GM19328 (cell line): ENCODE measurements around the gene SPATA2.
"Not testable (repeated sequence)": the region's sequence is repeated elsewhere in the genome, so short reads cannot be mapped to it uniquely, and the experiment has no call there.

ENCODE experiments used
- ATAC-seq: cut with Tn5 transposase; IDR thresholded peaks from one replicate; pipeline ENCODE4 v1.9.1; 2021; ENCODE audit warnings: mild to moderate bottlenecking, moderate library complexity; ENCODE audit not compliant: unreplicated experiment

SPATA2 gene

DNA sequence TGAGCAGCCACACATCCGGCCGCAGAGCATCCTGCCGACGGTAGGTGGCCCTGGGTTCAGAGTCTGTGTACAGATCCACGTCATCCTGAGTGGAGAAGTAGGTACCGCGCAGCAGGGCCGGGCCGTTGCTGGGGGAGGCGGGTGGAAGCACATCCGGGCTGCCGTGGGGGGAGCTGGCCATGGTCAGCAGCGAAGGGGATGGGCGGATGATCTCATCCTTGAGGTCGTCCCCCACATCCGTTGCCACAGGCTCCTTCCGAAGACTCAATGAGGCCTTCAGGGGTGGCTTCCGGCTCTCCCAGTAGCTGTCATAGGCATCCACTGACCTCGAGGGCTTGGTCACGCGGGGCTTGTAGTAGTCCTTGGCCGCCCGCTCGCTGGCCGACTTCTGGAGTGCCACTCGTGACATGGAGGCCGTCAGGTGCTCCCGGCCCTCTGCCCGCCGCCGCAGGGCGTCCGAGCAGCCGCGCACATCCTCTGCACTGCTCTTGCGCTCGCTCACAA lies 9.2 kb downstream of the SPATA2 start:
- ATAC-seq = no peak

DNA sequence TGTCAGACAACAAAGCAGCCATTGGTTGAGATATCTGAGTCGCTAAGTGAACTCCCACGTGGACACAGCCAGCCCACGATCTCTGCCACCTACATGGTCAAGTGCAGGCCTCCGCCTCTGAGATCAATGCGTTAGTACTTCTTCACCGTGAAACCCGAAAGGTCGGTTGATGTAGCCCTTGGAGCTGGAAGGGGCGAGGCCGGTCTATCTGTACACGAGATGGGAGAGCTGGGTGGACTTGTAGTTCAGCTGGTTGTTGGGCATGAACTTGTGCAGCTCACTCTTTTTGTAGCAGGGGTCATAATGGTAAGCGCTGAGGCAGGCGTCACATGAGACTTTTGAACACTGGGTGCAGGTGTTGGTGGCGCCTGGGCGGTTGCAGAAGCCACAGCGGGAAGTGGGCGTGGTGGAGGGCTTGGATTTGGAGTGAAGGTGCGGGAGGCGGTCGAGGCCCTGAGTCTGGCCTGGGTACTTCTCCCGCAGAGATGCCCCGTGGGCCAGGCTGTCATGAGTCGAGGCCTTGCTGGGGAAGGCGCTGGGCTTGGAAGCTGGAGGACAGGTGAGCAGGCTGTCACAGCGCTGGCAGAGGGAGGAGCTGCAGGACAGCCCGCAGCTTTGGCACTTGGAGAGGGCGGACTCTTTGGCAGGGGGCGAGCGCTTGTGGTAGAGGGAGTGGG lies 9.8 kb downstream of the SPATA2 start:
- ATAC-seq = no peak

DNA sequence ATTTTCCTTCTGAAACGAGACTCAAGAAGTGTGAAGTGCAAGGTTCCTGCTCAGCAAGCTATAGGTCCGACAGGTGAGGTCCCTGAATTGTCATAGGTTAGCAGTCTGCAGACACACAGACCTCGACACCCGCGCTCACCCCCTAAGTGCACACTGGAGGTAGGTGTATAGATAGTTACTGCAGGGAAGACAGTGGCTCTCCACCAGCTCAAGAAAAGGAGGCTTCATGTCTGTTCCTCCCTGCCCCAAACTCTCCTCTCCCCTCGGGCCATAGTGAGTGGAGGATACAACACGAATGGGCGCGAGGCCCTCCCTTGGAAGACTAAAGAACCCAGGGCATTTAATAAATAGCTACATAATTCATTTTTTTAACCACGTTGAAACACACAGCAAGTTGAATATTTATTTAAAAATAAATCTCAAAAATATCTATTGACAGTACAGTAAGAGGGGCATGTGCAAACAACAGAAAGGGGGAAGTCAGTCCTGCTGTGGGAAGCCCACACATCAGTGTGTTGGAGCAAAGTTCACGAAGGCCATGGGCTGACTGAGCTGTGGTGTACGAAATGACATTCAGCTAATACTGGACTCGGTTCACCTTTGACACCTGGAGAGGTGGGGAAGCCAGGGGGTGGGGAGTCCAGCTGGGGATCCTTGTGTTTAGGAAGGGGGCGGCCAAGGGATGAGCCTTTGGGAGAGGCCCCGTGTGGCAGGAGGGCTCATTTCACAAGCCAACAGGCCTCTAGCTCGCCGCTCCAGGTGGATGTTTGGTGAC lies 10.7 kb downstream of the SPATA2 start:
- no peak for ATAC-seq

DNA sequence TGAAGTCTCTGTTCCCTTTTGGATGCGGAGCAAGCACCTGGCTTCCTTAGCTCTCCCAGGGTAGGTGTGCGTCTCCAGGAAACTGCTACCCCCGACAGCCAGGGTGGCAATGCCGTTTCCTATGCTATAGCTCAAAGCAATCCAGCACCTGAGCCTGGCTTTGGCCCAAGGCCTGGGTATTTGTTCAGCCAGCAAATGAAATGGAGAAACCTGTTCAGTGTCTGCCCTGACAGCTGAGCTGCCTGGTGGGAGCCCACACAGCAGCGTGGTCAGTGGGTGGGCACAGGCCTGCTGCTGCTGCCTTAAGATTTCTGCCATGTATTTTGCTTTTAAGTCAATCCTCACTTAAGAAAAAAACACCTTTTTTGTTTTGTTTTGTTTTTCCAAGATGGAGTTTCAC lies 13.7 kb downstream of the SPATA2 start:
- no peak for ATAC-seq

DNA sequence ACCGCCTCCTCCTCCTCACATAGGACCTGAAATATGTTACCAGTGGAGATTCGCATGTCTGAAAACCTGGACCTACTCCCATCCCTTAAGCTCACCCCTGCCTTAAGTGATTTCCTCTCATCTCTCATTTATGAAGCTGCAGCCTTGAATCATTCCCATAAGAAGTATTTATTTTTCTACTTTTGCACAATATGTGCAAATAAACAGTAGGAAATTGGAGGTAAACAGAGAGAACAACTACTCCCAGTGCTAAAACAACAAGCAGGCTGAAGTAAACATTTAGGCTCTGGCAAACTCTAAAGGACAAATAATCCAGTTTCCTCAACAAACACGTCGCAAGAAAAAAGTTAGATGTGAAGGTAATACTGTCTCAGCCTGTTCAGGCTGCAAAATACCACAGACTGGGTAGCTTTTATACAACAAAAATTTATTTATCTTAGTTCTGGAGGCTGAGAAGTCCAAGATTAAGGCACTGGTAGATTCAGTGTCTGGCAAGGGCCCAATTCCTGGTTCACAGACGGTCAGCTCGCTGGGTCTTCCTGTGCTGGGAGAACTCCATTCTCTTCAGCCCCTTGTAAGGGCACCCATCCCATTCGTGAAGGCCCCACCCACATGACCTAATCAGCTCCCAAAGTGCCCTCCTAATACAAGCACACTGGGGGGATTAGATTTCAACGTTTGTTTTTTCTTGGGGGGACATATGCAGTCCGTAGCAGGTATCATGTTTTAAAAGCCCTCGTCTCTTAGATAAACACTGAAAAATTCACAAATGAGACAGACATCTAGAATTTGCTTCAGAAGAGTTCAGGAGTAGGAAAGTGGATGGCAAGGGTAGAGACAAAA lies 15.6 kb downstream of the SPATA2 start:
- ATAC-seq = no peak

DNA sequence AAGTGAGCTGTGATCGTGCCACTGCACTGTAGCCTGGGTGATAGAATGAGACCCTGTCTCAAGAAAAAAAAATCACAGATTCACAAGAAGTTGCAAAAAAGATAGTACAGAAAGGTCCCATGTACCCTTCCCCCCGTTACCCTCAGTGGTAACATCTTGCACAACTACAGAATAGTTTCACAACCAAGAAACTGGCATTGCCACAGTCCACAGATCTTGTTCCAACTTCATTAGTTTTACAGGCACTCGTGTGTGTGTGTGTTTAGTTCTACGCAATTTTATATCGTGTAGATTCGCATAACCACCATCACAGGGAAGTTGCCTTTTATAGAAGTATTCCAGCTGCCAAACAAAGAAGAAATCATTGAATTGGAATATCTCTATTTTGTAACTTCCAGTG lies 19.1 kb downstream of the SPATA2 start:
- no peak for ATAC-seq

DNA sequence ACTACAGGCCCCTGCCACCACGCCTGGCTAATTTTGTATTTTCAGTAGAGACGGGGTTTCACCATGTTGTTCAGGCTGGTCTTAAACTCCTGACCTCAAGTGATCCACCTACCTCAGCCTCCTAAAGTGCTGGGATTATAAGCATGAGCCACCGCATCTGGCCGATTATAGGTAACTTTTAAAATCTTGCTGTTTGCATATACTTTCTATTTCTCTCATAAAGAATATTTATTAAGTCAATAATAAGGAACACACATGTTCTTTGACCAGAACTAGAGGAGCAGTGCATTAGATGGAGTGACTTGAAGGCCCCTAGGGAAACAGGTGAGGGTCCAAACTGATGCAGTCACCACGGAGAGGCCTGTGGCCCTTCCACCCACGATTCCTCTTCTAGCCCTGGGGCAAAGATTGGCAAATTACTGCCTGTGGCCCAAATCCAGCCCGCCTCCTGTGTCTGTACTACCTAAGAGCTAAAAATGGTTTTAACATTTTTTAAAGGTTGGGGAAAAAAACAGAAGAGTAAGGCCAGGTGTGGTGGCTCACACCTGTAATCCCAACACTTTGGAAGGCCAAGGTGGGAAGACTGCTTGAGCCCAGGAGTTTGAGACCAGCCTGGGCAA lies 19.7 kb downstream of the SPATA2 start:
- not testable (repeated sequence) for ATAC-seq

DNA sequence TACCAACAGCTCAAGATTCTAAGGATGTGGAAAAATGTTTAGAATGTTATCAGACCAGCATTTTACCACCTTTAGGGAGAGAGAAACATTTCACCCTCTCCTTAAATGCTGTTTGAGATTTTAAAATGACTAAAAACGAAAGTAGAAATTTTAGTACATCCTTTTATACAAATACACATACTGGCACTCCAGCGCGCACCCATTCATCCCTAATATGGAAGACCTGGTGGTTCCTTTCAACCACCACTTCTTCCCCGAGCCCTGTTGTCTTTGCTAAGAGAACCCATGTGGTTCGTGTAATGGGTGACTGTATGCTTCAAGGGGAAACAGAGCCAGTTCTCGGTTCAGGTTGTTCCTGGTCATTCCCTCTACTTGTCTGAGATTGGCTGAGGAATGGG lies 21.3 kb downstream of the SPATA2 start:
- no peak for ATAC-seq

DNA sequence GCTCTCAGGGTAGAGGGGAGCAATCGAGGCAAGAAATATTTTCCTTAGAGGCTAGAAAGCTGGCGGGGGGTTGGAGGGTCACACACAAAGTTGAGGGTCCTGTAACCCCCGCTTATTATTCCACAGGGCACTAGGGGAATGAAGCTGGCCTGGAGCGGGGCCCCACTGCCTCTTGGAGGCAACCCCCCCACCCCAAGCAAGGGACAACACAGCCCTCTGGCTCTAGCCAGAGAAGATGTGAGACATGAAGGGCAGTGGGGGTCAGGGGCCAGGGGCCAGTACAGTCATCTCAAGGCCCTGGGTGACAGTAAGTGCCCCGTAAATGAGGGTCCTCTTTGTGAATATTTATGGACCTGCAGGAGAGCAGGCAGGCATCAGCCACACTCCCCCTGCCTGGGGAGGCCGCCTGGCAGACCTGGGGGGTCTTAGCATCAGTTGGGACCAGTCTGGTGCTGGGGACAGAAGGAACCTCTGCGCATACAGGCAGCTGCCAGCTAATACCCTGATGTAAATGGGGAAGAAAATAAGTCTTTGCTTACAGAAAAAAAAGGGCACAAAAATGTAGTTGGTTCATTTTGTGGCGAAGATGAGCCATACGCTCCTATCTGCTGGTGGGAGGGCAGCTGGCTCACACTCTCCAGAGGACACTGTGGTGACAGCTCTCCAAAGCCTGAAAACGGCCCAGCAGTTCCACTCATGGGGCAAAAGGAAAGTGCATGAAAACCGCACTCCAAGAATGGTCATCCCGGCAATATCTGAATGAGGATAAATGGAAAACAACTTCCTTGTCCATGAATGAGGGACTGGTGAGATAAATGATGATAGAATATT lies 21.9 kb downstream of the SPATA2 start:
- ATAC-seq = no peak

DNA sequence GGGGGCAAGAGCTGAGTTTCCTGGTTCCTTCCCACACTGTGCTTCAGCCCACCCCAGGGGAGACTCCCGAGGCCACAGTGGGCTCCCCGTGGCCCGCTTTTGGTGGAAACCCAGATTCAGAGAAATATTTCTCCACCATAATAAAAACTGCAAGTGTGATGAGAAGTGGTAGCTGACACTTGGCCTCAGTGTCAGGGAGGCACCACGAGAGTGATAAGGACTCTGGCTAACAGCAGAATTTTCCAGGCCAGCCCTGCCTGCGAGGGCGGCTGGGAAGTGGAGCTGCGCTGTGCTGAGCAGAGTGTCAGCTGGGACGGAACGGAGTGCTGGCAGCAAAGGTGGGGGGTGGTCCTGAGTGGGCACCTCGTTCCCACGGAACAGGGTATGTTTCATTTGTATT lies 22.5 kb downstream of the SPATA2 start:
- ATAC-seq = no peak

DNA sequence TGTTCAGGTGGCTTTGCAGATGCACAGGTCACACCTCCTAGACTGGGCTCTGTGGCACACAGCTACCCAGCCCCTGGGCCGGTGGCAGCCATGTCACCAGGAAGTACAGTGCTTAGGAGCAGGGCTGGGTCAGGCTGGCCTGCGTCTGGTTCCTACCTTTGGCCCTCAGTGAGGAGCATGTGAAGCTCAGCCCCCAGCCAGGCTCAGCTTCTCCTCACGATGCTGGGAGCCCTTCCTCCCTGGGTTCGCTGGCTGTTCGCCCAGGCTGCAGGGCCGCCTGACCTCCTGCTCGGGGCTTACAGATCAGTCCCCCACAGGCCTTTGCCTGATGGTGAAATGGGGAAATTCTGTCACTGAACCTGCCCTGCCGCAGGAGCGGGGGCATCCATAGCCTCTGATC lies 23.1 kb downstream of the SPATA2 start:
- no peak for ATAC-seq

DNA sequence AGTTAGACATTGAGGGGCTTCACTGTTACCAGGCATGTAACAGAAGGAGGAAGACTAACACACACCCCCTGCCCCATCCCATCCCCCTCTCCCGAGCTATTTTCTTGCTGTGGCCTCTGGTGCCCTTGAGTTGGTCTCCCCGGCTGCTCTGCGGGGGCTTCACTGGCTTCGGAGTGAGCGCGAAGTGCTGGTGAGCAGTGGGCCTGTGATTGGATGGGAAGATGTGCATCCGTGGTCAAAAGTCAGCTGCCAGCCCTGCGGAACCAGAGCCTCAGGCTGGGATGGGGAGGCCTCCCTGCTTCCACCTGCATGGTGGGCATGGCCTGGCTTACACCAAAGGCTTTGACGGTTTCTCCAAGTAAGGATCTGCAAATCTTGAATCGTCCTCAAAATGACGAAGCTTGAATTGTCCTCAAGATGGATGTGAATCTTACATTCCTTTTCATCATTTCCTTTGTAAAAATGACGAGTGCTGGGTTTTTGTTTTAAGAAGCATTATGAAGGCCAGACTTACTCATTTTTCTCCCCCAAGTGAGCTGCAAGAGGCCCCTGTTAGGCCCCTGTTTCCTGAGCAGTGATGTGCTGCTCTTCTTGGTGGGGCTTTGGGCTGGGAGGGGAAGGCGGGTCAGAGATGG lies 23.7 kb downstream of the SPATA2 start:
- no peak for ATAC-seq

DNA sequence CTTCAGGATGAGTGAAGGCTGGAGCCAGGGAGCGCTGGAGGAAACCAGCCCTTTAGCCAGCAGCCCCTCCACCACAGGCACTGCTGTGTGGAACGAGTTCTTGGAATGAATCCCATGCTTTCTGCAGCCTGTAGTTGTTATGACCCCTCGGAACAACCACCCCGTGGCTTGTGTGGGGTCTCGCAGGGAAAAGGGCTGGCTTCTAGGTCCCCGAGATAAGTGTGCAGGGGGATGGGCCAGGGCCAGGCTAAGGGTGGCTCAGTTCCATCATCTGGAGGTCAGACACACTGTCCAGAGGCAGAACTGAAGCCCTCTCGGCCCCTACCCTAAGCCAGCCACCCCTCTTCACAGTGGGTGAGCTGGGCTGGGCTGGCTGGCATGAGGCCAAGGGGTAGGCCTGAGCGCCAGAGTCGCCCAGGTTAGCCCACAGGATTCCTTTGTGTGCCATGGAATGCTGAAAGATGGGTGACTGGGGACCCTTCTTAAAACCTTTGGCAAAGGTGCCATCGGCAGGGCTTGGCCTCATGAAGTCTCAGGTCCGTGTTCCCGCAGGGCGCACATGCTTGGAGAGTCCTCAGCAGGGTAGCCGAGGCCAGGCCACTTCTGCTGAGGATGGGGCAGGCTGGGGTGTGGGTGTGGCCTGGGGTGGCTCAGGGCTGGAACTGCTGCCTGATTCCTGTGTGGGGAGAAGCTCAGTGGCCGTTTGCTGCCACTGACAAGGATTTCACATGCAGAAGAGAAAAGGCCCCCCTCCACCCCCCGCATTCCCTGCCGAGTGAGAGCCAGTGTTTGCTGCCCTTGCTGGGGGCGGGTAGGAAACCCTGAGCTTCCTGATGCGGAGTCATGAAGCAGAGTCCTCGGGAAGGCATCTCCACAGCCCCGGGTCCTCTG lies 24.6 kb downstream of the SPATA2 start:
- ATAC-seq = no peak

DNA sequence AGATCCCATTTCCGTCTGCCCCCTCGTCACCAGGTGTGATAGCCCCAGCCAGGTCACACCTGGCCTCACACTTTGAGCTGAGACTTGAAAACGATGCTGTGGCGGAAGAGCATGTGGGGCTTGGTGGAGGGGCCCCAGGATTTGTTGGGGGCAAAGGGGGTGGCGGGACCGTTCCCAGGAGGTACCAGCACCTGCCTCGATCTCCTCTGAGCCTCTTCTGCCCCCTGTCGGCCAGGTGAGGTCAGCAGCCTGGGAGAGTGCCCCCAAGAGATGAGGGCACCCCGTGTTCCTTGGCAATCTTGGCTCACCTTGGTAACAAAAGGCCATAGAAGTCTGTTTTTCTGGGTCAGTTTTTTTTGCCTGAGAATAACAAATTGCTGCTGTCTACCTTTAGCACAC lies 25.4 kb downstream of the SPATA2 start:
- no peak for ATAC-seq

DNA sequence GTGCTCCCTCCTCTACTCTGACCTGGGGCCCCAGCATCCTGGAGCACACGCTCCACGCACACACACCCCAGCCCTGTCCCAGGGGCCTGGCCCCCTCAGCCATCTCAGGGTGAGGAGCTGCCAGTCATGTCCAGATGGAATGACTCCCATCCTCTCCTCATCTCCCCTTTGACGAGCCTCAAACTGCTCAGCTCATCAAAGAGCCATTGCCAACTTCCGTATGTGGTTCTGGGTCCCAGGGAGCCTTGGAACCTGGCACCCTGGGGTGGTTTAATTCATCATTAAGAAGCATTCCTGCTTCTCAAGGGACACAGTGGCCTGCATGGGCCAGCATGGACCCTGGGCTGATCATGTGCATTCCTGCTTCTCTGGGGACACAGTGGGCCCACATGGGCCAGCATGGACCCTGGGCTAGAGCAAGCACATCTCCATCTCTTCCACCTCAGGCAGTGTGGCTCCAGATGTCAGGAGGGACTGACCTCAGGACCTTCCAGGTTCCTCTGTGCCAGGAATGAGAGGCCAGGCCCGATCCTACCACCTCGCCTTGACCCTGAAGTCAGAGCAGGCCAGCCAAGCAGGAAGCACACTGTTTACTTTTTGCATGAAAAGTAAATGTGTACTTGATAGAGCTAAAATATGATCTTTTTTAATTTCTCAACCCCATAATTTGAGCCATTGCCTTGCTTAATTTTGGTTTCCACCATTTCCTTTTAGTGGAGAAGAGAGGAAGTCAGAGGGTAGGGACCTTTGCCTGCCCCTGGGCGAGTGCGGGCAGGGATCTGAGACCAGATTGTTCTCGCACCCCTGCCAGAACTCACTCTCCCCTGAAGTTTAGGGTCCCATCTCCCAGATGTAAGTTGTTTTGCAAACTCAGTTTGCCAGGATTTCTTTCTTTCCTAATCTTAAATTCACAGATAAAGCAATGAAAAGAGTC lies 26.1 kb downstream of the SPATA2 start:
- ATAC-seq = no peak

DNA sequence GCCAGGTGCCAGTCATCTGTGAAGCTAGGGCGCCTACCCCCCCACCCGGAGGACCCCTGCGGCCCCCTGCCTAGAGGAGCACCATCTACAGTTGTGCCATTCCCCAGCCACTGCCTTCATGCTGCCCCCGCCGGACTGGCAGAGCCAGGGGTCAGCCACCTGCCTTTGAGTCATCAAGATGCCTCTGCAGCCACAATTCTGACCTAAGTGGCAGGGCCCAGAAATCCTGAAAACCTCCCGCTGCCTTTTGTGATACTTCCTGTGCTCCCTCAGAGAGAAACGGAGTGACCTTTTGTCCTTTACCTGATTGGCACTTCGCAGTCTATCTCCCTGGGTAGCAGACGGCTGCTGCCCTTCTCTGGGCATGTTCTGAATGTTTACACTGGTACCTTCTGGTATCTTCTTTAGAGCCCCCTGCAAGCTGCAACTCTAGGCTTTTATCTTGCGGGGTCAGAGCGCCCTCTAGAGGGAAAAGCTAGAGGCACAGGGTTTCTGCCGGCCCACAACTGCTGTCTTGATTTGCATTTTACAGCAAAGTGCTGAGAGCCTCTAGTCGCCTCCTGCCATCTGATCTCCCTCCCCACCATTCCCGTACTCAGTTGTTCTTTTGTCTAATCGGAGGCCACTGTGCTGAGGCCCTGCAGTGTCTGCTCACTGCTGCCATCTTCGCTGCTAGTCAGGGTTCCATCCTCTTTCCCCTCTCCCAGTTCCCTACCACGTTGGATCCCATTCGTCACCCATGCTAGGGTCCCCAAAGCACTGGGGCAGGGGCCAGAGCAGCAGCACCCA lies 26.9 kb downstream of the SPATA2 start:
- ATAC-seq = no peak
